Measurements from ENCODE around the gene RCL1. TPM values are rescaled to one million over a fixed set of nuclear protein-coding genes. Genes with fewer than 3 reads are reported as not detected.
A peak's percentile ranks its signal among the peaks of the same experiment; 100 is the strongest.

RCL1 gene
- total and polyA plus RNA-seq, 9 donors: 11.1 to 17.9 (median 13.9) TPM

DNA sequence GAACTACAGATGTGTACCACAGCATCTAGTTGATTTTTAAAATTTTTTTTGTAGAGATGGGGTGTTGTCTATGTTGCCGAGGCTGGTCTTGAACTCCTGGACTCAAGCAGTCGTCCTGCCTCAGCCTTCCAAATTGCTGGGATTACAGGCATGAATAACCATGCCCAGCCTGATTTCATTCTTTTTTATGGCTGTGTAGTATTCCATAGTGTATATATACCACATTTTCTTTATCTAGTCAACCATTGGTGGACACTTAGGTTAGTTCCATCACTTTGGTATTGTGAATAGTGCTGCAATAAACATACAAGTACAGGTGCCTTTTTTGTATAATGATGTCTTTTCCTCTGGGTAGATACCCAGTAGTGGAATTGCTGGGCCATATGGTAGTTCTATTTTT, 3.8 kb downstream of the RCL1 start:
- no peaks in the 10 kb centered on the region for H3K9me3 ChIP-seq (replicated peaks; ENCODE audit: control insufficient read depth, low read depth, low read length)
- no peak overlapping the region for H3K27ac ChIP-seq (ENCODE audit: low read length)
- no CpG with 5 or more reads among the region's 2 CpGs for WGBS (ENCODE audit: insufficient coverage)
- peaks cover 23% of the 10 kb centered on the region for H3K4me1 ChIP-seq (ENCODE audit: control insufficient read depth, insufficient read depth, low read length)
- H3K27me3 ChIP-seq (ENCODE audit: control insufficient read depth, insufficient read depth, low read length): peaks cover under 1% of the 10 kb centered on the region
- no peaks in the 10 kb centered on the region for H3K36me3 ChIP-seq (ENCODE audit: control insufficient read depth, insufficient read depth, low read length)
- H3K4me3 ChIP-seq (ENCODE audit: low read length): no peak overlapping the region
- DNase-seq: no peak

DNA sequence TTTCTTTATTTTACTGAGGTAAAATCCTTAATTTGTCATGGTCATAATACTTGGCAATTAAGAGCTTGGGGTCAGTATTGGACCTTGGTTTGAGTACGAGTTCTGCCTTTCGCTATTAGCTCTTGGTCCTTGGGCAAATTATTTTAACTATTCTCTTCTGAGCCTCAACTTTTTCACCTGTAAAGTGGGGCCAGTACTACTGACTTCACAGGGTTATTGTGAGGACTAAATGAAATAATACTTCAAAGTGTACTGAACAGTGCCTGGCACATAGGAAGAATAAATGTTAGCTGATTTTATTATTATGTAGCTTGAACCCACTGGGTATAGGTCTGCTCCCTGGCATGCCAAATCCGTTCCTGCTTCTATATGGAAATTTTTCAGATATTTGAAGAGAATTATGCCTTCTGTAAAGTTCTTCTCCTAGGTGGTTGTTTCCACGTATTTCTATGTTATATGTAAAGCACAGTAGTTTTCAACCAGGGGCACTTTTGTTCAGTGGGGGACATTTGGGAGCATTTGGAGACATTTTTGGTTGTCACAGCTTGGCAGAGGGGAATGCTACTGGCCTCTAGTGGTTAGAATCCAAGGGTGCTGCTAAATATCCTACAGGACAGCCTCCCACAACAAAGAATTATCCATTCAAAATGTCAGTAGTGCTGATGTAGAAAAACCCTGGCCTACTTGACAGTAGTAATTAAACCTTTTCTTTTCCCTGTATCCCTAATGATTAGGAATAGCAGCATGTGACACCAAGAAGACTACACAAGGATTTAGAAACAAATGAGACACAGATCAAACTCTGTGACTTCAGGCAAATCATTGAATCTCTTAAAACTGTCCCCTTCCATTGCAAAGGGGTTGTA, 4.5 kb downstream of the RCL1 start:
- Histone ChIP-seq H3K27ac (ENCODE audit: low read length) (no peak overlapping the region), H3K9me3 (replicated peaks; ENCODE audit: control insufficient read depth, low read depth, low read length) (no peaks in the 10 kb centered on the region), H3K36me3 (ENCODE audit: control insufficient read depth, insufficient read depth, low read length) (no peaks in the 10 kb centered on the region), H3K4me1 (ENCODE audit: control insufficient read depth, insufficient read depth, low read length) (peaks cover 19% of the 10 kb centered on the region), H3K4me3 (ENCODE audit: low read length) (no peak overlapping the region), H3K27me3 (ENCODE audit: control insufficient read depth, insufficient read depth, low read length) (no peaks in the 10 kb centered on the region)
- no CpG with 5 or more reads among the region's 4 CpGs for WGBS (ENCODE audit: insufficient coverage)
- peak; percentile 30 for DNase-seq

DNA sequence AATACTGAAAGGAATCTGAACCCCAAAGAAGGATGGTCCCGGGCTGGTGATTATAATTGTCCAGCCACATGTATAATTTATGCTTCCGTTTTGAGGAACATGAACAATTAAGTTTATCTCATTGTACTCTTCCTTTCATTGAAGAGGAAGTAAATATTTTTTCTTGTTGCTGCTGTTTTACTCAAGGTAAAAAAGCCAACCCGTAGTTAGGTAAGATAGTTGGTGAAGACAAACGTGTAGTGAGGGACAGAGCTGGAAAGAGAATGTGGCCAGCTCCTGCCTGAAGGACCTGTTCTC, 5.1 kb downstream of the RCL1 start:
- no peaks in the 10 kb centered on the region for H3K27me3 ChIP-seq (ENCODE audit: control insufficient read depth, insufficient read depth, low read length)
- no peak overlapping the region for H3K4me3 ChIP-seq (ENCODE audit: low read length)
- no peaks in the 10 kb centered on the region for H3K9me3 ChIP-seq (replicated peaks; ENCODE audit: control insufficient read depth, low read depth, low read length)
- no peaks in the 10 kb centered on the region for H3K36me3 ChIP-seq (ENCODE audit: control insufficient read depth, insufficient read depth, low read length)
- DNase-seq: no peak
- WGBS (ENCODE audit: insufficient coverage): 64% methylated on average over 2 of the region's 4 CpGs
- H3K4me1 ChIP-seq (ENCODE audit: control insufficient read depth, insufficient read depth, low read length): peaks cover 17% of the 10 kb centered on the region
- H3K27ac ChIP-seq (ENCODE audit: low read length): no peak overlapping the region

DNA sequence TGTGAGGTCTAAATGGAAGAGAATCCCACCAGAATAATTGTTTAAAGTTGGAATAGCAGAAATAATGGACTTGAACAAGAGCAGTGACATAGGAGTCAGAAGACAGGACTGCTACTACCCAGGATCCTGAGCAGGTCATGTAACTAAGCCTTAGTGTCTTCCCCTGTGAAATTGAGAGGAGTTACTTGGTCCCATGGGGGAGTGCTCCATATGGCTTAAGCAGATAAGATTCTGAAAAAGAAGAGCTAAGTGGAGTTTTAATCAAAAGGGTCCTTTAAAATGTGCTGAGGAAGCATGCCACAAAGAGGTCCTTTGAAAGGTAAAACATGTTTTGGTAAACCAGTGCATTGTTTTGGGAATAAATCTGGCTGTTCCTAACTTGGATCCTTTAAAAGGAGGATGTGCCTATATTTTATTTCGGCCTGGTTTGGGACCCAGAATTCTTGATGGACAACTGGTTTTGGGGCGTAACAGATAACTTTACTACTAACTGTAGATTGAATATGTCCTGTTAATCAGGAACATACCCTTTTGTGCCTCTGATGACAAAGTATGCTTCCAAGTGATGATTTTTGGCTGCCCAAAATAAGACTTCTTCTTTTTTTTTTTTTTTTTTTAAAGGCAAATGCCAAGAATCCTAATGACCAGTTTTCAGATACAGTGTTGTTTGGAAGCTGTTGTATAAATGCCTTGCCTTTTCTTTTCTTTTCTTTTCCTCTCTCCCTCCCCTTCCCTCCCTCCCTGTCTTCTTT, 5.7 kb downstream of the RCL1 start:
- peaks cover 16% of the 10 kb centered on the region for H3K4me1 ChIP-seq (ENCODE audit: control insufficient read depth, insufficient read depth, low read length)

DNA sequence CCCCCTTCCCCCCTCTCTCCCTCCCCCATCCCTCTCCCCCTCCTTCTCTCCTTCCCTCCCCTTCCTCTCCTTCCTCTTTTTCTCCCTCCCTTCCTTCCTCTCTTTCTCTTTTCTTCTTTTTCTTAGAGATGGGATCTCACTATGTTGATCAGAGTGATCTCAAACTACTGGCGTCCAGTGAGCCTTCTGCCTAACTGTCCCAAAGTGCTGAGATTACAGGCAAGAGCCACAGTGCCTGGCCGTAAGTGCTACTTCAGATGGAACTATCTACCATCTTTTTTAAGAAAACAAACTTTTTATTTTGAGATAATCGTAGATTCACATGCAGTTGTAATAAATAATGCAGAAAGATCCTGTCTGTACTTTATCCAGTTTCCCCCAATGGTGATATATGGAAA, 6.3 kb downstream of the RCL1 start:
- no peak overlapping the region for H3K27ac ChIP-seq (ENCODE audit: low read length)
- no peak for DNase-seq
- H3K27me3 ChIP-seq (ENCODE audit: control insufficient read depth, insufficient read depth, low read length): no peaks in the 10 kb centered on the region
- H3K9me3 ChIP-seq (replicated peaks; ENCODE audit: control insufficient read depth, low read depth, low read length): no peaks in the 10 kb centered on the region
- no peak overlapping the region for H3K4me3 ChIP-seq (ENCODE audit: low read length)
- no CpG with 5 or more reads among the region's 3 CpGs for WGBS (ENCODE audit: insufficient coverage)
- peaks cover 10% of the 10 kb centered on the region for H3K4me1 ChIP-seq (ENCODE audit: control insufficient read depth, insufficient read depth, low read length)
- no peaks in the 10 kb centered on the region for H3K36me3 ChIP-seq (ENCODE audit: control insufficient read depth, insufficient read depth, low read length)

More for the DNA sequence above, 5.7 kb downstream of the RCL1 start:
- no CpG with 5 or more reads among the region's 2 CpGs for WGBS (ENCODE audit: insufficient coverage)
- Histone ChIP-seq H3K9me3 (replicated peaks; ENCODE audit: control insufficient read depth, low read depth, low read length) (no peaks in the 10 kb centered on the region), H3K27me3 (ENCODE audit: control insufficient read depth, insufficient read depth, low read length) (no peaks in the 10 kb centered on the region), H3K36me3 (ENCODE audit: control insufficient read depth, insufficient read depth, low read length) (no peaks in the 10 kb centered on the region), H3K4me3 (ENCODE audit: low read length) (no peak overlapping the region), H3K27ac (ENCODE audit: low read length) (no peak overlapping the region)
- DNase-seq: peak; percentile 7

DNA sequence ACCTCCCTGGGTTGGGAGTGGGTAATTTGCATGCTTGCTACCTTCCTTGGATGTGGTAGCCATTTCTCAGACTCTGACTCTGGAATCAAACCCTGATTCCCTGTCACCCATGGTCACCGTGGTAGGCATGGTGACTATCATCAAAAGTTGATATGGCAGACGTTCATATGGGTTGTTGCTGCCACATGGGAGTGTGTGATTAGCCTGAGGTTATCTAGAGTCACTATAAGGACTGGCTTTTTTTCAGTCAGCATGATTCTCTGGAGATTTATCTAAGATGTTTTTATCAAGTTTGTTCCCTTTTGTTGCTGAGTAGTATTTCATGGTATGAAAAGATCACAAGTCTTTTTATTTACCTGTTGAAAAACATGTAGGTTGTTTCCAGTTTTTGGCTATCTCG, 7.0 kb downstream of the RCL1 start:
- Histone ChIP-seq H3K36me3 (ENCODE audit: control insufficient read depth, insufficient read depth, low read length) (no peaks in the 10 kb centered on the region), H3K4me3 (ENCODE audit: low read length) (no peak overlapping the region), H3K4me1 (ENCODE audit: control insufficient read depth, insufficient read depth, low read length) (peaks cover 5% of the 10 kb centered on the region), H3K27ac (ENCODE audit: low read length) (no peak overlapping the region), H3K9me3 (replicated peaks; ENCODE audit: control insufficient read depth, low read depth, low read length) (peaks cover 5% of the 10 kb centered on the region), H3K27me3 (ENCODE audit: control insufficient read depth, insufficient read depth, low read length) (no peaks in the 10 kb centered on the region)
- peak; percentile 2 for DNase-seq
- no CpG with 5 or more reads among the region's 3 CpGs for WGBS (ENCODE audit: insufficient coverage)

DNA sequence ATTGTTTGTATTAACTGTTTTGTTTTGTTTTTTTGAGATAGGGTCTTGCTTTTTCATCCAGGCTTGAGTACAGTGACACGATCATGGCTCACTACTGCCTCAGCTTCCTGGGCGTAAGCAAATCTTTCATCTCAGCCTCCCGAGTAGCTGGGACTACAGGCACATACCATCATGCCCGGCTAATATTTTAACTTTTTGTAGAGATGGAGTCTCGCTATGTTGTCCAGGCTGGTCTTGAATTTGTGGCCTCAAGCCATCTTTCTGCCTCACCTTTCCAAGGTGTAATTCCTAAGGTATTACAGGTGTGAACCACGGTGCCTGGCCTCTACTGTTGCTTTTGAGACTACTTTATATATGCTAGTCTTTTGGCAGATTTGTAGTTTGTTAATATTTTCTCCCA, 8.4 kb downstream of the RCL1 start:
- Histone ChIP-seq H3K27me3 (ENCODE audit: control insufficient read depth, insufficient read depth, low read length) (no peaks in the 10 kb centered on the region), H3K9me3 (replicated peaks; ENCODE audit: control insufficient read depth, low read depth, low read length) (peaks cover 11% of the 10 kb centered on the region), H3K4me1 (ENCODE audit: control insufficient read depth, insufficient read depth, low read length) (peaks cover 5% of the 10 kb centered on the region), H3K27ac (ENCODE audit: low read length) (no peak overlapping the region), H3K36me3 (ENCODE audit: control insufficient read depth, insufficient read depth, low read length) (no peaks in the 10 kb centered on the region), H3K4me3 (ENCODE audit: low read length) (no peak overlapping the region)
- no peak for DNase-seq
- WGBS (ENCODE audit: insufficient coverage): no CpG with 5 or more reads among the region's 6 CpGs

DNA sequence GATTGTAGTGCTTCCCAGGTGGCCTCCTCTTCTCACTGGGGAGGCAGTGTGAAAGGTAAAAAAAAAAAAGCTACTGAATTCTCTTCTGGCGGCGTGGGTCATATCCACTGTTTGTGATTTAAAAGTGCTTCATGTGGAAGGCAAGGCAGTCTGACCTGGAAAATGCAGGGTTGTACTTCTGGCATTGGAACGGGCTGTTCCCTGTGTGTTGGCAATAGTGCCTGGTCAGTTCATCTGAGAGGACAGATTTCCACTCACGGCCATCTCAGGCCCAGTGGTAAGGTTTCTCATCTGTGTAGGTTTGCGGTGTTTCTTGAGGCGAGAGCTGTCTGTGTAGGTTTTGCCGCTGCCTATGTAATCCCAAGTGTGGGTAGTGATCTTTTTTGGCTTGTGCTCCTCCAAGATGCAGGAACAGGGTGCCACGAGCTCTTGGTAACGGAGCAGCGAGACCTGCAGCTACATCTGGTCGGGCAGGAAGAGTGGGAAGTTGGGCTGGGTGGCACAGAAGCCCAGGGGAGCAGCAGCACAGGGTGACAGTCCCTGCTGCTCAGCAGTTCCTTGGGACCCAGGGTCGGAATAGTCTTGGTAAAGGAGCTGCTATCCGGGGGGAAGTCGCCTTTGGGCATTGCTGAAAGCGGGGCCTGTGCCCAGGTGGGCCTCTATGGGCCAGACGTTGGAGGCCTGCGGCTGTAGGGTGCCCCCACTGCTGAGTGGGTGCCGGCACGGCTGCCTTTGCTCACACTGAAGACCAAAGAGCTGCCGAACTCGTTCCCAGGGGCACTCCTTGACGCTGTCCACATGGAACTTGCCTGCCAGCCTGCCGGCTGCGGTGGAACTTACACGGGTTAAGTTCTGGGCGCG, 11.2 kb downstream of the RCL1 start:
- WGBS (ENCODE audit: insufficient coverage): 93% methylated on average over 26 of the region's 27 CpGs
- no peak overlapping the region for H3K4me3 ChIP-seq (ENCODE audit: low read length)
- no peaks in the 10 kb centered on the region for H3K4me1 ChIP-seq (ENCODE audit: control insufficient read depth, insufficient read depth, low read length)
- no peaks in the 10 kb centered on the region for H3K27me3 ChIP-seq (ENCODE audit: control insufficient read depth, insufficient read depth, low read length)
- no peaks in the 10 kb centered on the region for H3K36me3 ChIP-seq (ENCODE audit: control insufficient read depth, insufficient read depth, low read length)
- peaks cover 12% of the 10 kb centered on the region for H3K9me3 ChIP-seq (replicated peaks; ENCODE audit: control insufficient read depth, low read depth, low read length)
- DNase-seq: no peak
- no peak overlapping the region for H3K27ac ChIP-seq (ENCODE audit: low read length)

DNA sequence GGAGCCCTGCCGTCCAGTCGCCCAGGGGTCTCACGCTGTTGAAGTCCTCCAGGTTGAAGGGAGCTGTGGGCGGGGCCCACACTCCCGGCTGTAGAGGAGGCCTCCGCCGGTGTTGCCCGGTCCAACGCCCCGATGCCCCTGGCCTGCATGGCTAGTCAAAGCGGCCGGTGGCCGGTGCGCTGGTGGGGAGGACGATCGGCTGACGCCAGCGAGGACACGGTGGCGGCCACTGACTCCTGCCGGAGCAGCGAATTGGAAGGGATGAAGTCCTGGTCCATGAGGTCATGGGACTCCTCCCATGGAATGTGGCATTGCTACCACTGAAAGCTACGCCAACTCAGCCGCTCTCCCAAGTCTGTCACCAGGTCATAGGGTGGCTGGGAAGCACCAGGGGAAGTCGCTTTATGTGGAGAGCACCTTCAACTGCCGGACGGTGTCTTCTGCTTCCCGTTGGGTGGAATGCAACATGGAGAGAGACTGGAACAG, 11.8 kb downstream of the RCL1 start:
- no peaks in the 10 kb centered on the region for H3K36me3 ChIP-seq (ENCODE audit: control insufficient read depth, insufficient read depth, low read length)
- no peak overlapping the region for H3K27ac ChIP-seq (ENCODE audit: low read length)
- H3K9me3 ChIP-seq (replicated peaks; ENCODE audit: control insufficient read depth, low read depth, low read length): peaks cover 12% of the 10 kb centered on the region
- no peak for DNase-seq
- H3K4me1 ChIP-seq (ENCODE audit: control insufficient read depth, insufficient read depth, low read length): no peaks in the 10 kb centered on the region
- H3K27me3 ChIP-seq (ENCODE audit: control insufficient read depth, insufficient read depth, low read length): no peaks in the 10 kb centered on the region
- no peak overlapping the region for H3K4me3 ChIP-seq (ENCODE audit: low read length)
- 98% methylated on average over 28 of the region's 28 CpGs for WGBS (ENCODE audit: insufficient coverage)
